HG02852 (cell line): ENCODE data around the gene TBC1D10B.

Experiments
- ATAC-seq: cut with Tn5 transposase; IDR thresholded peaks from one replicate; pipeline ENCODE4 v1.9.1; 2021; ENCODE audit warnings: mild to moderate bottlenecking, moderate library complexity; ENCODE audit not compliant: unreplicated experiment

Gene TBC1D10B

DNA sequence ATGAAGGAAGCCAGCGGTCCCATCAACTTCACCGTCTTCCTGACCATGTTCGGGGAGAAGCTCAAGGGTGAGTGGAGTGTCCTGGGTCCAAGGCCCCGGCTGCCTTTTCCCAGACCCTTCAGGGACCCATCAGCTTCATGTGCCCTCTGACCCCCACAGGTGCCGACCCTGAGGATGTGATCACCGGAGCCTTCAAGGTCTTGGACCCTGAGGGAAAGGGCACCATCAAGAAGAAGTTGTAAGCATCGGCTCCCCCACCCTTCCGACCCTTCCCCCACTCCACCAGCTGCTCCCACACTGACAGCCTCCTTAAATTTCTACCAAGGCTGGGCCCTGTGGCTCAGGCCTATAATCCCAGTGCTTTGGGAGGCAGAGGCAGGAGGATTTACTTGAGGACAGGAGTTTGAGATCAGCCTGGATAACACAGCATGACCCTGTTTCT is 6.2 kb upstream of the TBC1D10B start:
- no peak for ATAC-seq

DNA sequence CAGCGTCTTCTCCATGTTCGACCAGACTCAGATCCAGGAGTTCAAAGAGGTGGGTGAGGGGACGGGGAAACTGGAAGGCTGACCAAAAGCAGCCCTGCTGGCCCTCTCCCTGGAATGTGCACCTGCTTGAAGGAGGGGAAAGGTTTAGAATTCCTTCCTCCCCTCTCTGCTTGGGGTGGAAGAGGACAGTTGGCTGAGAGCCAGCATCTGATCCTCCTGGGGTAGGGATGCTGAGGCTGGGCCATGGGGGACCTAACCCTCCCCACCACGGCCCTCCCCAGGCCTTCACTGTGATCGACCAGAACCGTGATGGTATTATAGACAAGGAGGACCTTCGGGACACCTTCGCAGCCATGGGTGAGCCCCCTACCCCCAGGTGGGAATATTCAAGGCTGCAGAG is 5.6 kb upstream of the TBC1D10B start:
- ATAC-seq, result no peak

DNA sequence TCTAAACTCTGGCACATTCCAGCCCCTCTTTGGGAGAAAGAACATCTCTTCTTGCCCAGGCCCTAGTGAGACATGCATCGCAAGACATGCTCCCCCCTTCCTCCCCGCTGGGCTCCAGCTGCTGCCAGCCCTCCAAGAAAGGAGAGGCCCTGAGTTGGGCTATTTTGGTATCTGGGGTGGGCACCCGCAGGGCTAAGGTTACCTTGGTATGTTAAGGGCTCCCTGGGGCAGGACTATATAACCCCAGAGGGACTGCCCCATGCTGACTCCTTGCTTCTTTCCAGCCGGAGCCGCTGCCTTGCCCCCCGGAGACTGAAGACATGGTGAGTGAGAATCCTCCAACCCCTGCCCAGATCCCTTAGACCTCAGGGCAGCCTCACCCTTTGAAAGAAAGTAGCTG is 4.2 kb upstream of the TBC1D10B start, which contains the start of gene MYL11:
Gene MYL11, plus strand, starts transcription at position 265 of the 400 bp plus-strand sequence. Its CDS starts 56 bp downstream, at position 321.
- no peak for ATAC-seq

DNA sequence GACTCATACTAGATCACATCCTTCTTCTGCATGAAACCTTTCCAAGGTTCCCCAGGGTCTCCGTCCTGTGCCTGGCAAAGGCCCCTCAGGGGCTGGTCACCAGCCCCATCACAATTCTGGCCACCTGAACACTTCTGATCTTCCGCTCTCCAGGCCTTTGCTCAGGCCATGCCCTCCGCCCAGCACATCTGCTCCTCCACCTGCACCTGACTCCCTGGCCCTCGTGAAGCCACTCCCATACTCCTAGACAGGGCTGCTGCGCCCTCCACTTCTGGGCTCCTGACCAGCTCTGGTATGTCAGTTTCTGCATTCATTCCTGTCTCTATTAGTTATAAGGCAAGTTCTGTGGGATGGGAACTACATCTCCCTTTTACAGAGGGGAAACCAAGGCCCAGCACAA is 2.4 kb upstream of the TBC1D10B start:
- no peak for ATAC-seq

DNA sequence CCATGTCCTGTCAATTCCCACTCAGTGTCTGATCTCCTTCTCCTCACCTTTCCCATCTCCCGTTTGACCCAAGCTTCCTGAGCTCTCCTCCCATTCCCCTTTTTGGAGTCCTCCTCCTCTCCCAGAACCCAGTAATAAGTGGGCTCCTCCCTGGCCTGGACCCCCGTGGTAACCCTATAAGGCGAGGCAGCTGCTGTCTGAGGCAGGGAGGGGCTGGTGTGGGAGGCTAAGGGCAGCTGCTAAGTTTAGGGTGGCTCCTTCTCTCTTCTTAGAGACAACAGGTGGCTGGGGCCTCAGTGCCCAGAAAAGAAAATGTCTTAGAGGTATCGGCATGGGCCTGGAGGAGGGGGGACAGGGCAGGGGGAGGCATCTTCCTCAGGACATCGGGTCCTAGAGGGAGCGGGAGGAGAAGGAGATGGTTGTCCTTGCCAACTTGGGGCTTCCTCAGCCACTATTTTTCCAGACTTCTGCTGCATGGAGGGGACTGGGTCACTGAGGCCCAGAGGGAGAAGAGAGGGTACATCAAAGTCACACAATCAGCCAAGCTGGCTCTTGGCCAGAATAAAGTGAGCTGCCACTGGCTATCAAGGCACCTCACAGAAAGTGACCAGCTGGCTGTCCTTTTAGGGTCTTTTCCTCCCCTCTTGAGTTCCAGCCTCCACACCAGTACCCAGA is 1.9 kb upstream of the TBC1D10B start:
- ATAC-seq, result no peak

DNA sequence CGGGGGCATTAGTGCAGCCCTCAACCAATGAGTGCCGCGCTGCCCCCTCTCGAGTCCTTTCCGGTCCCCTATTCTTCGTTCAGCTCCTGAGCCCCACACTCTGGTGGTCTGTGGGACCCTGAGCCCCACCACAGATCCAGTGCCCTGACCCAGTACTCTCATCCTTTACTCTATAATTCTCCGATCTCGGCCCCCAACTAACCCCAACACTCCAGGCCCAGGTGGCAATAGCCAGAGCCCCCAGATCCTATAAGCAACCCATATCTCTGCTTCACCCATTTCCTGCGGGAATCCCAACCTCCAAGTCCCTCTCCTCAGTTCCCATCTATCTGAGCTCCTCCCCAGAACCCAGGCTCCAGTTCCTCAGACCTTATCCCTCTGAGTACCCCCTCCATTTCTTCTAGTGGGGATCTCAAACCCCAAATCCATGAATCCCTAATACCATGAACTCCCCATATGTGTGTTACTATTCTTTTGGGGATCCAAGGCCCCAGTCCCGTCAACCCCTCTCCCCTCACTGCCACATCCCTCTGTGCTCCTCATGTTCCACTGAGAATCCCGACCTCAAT is 1.0 kb upstream of the TBC1D10B start:
- ATAC-seq, result no peak

DNA sequence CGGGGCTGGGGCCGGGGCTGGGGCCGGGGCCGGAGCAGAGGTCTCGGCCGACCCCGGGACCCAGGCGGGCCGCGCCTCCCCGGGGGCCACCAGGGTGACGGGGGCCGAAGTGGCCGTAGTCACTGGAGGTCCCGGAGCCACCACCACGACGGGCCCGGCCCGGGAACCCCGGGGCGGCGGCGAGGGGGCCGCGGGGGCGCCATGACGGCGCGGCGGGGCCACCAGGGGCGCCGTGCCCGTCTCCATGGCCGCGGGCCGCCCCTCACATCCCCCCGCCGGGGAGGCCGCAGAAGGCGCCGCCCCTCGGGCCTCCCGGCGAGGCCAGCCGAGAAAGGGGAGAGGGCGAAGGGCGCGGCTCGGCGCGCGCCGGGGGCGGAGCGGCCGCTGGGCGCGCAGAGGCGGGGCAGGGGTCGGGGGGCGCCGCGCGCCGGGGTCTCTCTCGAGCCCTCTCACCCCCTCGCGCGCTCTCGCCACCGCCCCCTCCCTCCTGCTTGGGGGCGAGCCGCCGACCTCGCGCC is 297 bp downstream of the TBC1D10B start:
- ATAC-seq, result no peak

DNA sequence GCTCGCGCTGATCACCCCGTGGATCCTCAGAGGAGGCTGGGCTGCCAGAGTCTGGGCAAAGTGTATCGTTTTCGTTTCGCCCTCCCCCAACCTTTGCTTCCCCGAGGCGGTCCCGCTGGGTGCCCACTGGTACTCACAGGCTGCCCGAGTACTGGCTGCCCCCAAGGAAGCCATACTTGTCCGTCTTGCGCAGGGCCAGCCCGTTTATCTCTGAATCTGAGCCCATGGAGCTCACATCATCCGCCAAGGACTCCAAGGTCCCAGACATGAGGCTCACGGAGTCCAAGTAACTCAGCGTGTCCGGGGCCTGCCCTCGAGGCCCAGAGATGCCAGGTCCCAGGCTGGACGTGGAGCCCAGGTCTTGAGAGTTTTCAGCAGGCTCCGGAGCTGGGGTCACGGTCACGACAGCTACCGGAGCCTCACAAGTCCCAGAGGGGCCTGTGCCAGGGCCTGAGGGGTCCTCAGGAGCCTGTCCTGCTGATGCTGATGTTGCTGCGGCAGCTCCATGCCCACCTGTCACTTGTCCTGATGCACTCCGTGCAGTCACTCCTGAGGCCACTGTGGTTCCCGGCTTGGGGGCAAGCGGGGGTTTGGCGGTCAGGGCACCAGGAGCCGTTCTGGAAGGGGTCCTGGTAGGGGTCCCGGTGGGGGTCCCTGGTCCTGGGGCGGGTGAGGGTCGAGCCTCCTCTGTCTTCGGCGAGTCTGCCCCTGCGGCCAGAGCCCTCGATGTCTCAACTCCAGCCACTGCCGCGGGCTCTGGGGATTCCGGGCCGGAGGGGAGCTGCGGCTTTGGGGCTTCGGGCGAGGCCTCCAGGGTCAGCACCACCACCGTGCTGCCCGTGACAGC is 980 bp downstream of the TBC1D10B start:
- no peak for ATAC-seq

DNA sequence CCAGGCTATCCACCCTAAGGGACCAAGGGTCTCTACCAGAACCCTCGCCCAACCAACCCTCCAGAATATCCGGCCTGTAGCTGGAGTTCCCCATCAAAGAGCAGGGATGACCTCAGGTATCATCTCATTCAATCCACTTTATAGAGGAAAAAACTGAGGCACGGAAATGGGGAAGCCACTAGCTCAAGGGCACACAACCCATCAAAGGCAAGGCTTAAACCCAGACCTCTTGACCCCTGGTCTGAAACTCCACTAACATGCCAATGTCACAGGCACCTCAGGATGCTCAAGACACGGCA is 1.6 kb downstream of the TBC1D10B start:
- no peak for ATAC-seq

DNA sequence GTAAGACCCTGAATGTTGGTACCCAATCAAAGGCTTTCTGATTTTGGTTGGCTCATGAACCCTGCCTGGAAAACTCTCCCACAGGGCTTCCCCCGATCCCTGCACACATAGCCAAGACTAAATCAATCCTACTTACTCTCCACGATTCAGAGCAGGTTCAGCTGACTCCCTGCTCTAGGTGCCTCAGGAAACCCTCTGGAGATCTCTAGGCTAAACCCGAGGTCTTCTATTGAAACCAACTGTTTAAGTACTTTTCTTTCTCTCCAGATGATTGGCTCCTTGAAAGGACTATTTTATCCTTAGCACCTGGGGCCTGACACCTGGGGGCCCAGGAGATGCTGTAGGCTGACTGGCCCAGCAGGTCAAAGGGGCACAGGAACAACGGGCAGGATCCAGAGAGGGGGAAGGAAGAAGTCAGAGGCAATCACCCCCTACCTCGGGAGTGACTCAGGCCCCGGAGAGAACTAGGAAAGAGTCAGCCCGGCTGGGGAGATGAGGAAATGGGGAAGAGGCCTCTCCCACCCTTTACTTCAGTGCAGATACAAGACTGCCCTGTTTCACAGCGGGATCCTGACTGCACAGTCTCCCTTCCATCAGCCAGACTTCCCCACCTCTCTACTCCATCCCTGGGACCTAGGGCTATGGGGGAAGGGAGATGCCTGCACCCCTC is 2.0 kb downstream of the TBC1D10B start:
- no peak for ATAC-seq

DNA sequence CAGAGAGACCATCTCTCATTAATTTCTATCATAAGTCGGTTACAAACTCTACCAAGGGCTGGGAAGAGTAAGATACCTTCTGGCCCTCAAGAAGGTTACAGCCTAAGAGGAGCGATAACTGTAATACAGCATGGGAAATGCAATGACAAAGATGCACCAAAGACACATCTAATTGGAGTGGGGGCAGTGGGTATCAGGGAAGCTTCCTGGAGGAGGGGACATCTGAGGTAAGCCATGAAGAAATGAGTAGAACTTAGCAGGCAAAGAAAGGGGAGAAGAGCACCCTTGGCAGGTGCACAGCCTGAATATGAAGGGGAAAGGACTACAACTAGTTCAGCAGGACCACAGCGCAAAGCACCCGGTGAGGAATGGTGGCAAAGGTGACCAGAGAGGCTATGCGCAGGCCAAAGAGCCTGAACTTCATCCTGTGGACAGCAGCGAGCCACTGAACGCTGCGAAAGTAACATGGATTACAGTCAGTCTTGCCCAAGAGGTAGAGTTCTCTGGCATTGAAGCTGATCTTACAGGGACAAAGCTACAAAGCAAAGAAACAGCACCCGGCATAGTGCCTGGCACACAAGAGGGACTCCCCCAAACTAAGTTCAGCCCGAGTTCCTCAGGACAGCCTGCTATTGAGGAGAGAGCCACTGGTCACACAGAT is 2.8 kb downstream of the TBC1D10B start:
- ATAC-seq, result no peak

DNA sequence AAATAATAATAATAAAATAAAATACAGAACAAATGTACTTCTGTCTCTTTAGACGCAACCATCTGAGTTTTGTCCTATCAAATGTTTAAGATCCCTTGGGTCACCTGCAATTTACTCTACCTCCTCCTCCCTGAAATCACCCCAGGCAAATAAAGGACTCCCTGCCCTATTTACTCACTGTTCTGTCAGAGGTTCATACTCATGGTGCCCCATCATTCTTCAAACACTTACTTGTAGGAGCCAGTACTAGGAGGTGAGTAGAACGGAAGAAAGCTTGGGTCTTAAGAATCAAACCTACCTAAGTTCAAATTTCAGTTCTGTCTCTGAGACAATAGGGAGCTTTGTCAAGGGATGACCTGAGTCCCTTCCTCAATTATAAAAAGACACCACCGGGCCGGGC is 3.8 kb downstream of the TBC1D10B start:
- no peak for ATAC-seq

DNA sequence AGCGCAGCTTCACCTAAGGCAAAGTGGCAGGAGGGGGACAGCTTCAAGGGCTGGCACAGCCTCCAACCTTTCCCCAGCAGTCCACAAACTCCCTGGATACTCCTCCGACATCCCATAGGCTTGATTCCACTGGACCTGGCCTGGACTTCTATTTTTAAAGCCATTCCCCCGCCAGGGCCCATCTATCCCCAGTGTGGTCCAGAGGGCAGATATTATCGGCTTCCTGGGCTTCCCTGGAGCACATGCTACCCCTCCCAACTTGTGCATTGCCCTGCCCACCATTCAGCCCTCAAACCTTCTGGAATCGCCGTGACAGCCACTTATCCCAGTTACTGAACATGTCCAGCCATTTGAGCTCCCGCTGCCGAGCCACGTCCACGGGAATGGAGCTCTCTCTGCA is 5.1 kb downstream of the TBC1D10B start:
- no peak for ATAC-seq

DNA sequence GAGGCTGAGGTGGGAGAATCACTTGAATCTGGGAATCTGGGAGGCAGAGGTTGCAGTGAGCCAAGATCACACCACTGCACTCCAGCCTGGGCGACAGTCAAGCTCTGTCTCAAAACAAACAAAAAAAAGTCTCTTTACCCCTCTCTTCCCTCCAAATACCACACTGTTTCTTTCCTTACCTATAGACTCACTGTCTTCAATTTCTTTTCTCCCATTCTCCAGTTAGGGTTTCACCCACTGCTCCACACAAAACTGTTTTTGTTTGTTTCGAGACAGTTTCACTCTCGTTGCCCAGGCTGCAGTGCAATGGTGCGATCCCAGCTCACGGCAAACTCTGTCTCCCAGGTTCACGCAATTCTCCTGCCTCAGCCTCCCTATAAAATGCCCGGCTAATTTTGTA is 9.1 kb downstream of the TBC1D10B start:
- ATAC-seq, result no peak

DNA sequence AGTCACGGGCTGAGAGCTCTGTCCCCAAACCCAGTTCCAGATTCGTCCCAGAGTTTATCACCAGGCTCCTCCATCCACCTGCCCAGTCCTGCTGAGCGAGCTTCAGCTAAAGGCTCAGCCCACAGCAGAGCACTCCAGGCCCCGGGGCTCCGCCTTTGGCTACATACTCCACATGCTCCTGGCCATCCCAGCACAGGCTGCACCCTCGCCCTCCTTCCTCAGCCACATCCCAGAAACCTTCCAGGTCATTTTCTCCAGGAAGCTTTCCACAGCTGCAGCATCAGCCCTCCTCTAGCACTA is 10.5 kb downstream of the TBC1D10B start:
- no peak for ATAC-seq

DNA sequence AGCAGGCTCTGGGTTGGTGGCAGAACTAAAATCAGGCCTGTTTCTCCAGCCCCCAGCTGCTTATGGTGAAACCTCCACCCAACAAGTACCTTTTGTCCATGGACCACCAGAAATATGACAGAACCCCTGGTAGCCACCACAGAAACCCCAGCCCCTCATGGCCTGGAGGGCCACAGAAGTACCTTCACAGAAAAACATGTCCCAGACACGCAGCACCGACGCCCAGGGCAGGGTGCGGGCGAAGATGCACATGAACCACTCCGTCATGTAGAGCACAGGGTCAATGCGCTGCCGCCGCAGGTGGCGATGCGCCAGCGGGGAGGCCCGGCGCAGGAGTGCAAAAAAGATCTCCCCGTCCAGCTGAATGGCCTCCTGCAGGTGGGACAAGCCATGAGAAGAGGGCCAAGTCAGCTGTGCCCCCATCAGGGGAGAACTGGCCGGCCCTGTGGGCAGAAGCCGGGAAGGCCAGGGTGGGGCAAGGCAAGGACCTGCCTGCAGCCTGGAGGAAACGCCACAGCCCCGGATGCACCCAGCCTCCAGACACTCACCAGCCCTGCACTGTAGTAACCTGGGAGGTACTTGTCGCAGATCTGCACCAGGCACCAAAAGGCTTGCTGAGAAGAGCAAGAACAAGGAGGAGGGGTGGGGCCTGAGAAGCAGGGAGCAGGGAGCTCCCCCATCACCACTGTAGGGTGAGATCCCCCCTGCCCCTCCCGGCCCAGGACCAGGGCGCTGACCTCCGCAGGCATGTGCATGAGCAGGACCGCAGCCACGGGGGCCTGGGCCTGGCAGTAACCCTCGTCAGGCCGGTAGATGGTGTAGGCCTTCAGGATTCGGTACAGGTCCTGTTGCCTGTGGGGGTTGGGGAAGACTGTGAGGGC is 11.1 kb downstream of the TBC1D10B start:
- no peak for ATAC-seq

DNA sequence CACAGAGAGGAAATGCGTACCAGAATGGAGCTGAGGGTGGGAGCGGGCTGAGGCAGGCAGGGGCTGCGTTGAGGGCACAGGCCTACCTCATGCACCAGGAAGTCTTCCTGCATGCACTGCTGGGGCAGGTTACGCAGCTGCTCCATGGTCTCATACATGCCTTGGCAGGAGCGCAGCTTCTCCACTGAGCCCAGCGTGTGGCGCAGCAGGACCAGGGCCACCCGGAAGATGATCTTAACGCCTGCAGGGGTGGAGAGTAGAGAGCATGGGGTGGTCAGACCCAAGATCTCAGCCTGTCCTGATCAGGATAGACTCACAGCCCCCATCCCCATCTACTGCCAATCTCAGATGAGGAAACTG is 11.7 kb downstream of the TBC1D10B start:
- no peak for ATAC-seq

DNA sequence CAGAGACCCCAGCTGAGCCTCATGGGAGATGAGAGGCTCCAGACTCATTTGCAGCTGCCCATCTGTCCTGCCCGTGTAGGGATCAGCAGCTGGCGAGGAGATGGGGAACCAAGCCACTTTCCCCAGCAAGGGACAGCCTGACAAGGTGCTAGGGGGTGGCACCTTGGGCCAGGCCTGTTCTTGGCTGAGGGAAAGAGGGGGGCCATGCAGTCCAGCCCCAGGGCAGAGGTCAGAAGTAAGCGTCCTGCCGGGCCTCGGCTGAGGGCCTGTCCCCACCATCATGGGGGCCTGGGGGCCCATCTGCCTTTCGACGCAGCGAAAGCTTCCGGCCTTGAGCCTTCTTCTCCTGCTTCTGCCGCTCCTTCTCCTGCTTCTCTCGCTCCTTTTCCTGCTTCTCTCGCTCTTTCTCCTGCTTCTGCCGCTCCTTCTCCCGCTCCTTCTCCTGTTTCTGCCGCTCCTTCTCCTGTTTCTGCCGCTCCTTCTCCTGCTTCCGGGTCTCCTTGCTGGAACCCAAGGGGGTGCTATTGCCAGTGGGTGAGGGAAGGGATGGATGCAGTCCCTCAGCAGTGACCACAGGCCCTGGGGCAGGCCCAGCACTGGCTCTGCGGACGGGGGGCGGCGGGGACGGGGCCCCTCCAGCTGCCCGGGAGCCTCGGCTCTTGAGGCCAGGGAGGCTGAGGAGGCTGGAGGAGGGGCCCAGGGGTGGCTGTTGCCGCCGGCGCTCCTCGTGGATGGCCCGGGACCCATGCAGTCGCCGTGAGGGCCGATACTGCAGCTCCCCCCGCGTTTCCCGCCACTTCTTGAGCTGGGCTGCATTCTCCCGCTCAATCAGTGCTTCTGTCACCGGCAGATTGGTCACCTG is 12.3 kb downstream of the TBC1D10B start:
- no peak for ATAC-seq

DNA sequence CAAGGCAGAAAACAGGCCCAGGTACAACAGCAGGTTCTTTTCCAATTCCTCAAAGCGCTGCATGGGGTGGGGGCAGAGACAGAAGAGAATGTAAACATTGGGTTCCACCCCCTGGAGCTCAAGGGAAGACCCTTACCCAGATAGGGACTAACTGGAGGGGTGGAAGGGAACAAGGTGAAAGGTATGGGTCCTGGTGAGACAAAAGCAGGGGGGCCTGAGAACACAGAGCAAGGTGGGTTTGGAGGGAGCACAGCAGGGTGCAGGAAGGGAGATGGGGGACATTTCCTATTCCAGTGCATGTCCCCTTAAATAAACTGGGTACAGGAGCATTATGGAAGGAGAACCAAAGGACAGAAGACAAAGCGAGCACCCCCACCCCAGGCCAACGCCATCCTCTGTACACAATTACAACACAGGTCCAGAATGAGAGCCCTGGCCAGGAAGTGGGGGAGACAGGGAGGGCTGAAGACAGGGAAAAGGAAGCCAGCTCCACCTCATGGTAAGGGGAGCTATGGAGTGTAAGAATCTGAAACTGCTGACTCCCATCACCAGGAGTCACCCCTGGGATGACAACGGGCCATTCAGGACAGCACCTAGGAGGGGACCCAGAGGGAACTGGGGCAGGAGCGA is 13.1 kb downstream of the TBC1D10B start:
- no peak for ATAC-seq
